Measurements from ENCODE around the gene RPL10A. TPM values are rescaled to one million over a fixed set of nuclear protein-coding genes. Genes with fewer than 3 reads are reported as not detected.

Gene RPL10A
- total RNA-seq, 1 donor from 2014 or later: 2,073 TPM

DNA sequence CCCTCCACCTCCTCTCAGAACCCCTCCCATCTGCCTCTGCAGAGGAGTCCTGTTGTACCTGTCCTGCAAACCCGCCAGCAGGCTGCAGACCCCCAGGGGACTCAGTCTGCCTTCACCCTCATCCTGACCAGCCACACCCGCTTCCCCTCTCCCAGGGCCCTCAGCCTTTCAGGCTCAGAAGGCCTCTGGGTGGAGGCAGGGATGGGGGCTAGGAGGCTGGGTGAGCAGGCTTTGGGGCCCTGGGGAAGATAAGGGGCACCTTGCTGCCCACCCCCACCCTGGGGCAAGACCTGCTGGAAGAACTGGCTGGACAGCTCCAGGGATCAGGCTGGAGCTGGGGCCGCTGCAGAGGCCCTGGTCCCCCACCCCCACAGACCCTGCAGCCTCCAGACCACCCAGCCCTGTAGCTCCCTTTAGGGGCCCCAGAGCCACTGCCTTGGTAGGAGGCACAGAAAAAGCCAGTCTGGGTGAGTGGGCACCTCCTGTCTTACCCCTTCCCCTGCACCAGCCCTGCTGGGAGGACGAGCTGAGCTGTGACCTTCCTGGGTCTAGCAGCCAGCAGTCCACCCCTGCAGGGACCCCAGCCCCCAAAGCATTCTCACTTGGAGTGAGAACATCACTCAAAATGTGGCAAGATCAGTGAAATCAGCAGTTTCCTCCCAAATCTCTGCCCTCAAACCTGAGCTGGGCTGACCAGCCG is 23.5 kb downstream of the RPL10A start:
- DNase-seq (ENCODE audit: low spot score): no peak

DNA sequence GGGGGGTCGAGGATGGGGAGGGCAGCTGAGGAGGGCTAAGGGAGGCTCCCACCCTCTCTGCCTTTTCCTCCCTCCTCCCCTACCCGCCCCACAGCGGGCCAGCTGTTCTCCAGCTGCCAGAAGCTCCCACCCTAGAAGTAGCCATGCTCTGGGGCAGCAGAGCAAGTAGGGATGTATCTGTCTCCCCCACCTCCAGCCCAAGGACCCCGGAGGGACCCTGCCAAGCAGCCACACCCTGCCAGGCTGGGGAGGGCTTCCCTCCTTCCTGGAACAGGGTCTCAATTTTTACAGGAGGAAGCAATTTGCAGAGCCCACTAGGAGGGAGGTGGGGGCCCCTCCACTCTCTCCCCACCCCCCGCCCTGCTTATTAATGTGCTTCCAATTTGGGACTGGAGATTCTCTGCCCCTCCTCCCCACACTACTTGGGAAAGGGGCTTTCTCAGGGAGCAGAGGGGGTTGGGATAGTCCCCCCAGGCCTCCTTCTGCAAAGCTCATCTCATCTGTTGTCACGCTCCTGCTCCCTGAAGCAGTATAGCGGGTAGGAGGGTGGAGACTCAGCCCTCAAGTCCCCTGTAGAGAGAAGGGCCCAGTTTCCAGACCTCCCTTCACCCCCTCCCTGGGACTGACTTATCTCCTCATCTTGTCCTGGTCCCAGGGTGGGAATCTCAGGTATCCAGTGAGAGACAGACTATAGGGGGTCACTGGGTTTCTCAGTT is 24.2 kb downstream of the RPL10A start:
- no peak for DNase-seq (ENCODE audit: low spot score)

DNA sequence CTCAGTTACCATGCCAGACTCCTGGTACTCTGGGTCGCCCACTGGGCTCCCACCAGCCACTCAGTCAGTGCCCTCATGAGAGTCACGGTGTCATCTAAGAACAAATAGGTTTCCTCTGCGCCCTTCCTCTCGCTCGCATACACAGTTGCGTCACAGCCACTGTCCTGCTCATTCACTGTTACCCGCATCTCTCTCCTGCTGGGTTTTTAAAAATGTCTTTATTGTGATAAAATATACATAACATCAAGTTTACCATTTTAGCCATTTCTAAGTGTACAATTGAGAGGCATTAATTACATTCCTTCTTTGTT is 24.7 kb downstream of the RPL10A start:
- DNase-seq (ENCODE audit: low spot score): no peak

GRCh38 chr6:35493307-35493983 is 25.2 kb downstream of the RPL10A start:
- no peak for DNase-seq (ENCODE audit: low spot score)

- no peak for DNase-seq (ENCODE audit: low spot score)
These were observed 26.0 kb downstream of the RPL10A start for GRCh38 chr6:35494161-35494563.

- no peak for DNase-seq (ENCODE audit: low spot score)
These were observed 27.2 kb downstream of the RPL10A start for GRCh38 chr6:35495258-35496035.

GRCh38 chr6:35496036-35496840 is 28.0 kb downstream of the RPL10A start:
- DNase-seq (ENCODE audit: low spot score): peak; percentile 76

DNA sequence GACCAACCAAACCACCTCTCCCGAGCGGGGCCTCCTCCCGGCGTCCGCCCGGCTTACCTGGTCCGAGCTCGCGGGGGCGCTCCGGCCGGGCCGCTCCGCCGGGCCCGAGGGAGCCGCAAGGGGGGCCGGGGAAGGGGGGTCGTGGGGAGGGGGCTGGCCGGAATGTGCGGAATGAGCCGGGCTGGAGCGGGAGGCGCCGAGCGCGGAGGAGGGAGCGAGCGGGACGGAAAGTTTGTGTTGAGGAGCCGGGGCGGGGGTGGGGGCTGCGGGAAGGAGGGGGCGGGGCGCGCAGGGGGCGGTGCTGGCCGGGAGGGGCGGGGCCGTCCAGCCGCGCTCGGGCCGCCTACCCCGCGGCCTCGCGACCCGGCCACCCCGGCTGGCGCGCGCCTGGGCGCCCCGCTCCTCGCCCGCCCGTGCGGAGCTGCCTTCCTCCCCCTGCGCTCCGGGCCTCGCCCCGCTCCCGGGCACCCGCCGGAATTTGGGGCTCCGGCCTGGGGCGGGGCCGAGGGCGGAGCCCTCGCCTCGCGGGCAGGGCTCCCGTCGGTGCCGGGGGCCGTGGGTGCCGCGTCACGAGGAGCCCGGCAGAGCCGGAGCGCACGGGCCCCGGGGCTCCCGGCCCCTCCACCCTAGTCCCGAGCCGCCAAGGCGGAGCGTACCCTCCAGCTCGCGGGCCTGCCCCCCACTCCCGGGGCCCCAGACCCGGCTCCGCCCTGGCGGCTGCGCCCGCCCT is 28.8 kb downstream of the RPL10A start, which contains the start of gene TEAD3:
Gene TEAD3, minus strand, starts transcription at position 239 of the 730 bp plus-strand sequence.
- DNase-seq (ENCODE audit: low spot score): peak; percentile 82

- peak; percentile 85 for DNase-seq (ENCODE audit: low spot score)
These were observed 29.6 kb downstream of the RPL10A start for GRCh38 chr6:35497571-35498421.

- DNase-seq (ENCODE audit: low spot score): no peak
These were observed 30.3 kb downstream of the RPL10A start for GRCh38 chr6:35498422-35499067.

DNA sequence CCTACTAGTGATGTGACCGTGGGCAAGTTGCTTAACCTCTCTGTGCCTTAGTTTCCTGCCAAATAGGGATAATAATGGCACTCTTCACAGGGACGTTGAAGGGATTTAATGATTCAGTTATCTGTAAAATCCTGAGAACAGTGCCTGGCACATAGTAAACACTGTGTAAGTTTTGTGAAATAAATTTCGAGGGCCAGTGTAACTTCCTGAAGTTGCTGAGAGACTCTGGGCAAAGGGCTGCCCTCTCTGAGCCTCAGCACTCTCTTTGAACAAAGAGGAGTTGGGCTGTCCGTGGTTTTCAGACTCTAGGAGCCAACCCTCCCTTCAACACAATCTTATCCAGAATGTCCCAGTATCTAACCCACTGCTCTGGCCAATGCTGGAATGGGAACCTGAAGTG is 31.2 kb downstream of the RPL10A start:
- no peak for DNase-seq (ENCODE audit: low spot score)

GRCh38 chr6:35500782-35501181 is 32.6 kb downstream of the RPL10A start:
- DNase-seq (ENCODE audit: low spot score): no peak

- DNase-seq (ENCODE audit: low spot score): no peak
These were observed 33.6 kb downstream of the RPL10A start for GRCh38 chr6:35501784-35502183.

DNA sequence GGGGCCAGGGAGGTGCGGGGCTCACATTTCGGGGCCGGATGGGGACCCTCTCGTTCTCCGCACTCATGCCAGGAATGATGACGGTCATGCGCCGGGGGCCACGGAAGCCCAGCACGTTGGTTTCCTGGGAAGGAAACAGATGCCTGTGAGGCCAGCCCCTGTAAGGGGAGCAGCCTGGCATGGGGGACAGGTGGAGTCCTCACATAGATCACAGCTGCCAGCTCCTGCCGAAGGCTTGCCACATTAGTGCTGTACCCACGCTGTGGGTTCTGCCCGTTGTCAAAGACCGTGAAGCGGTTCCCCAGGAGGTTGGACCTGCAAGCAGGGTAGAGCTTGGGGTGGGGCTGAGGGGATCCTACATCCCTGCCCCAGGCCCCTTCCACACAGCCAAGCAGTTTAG is 35.3 kb downstream of the RPL10A start:
- no peak for DNase-seq (ENCODE audit: low spot score)

DNA sequence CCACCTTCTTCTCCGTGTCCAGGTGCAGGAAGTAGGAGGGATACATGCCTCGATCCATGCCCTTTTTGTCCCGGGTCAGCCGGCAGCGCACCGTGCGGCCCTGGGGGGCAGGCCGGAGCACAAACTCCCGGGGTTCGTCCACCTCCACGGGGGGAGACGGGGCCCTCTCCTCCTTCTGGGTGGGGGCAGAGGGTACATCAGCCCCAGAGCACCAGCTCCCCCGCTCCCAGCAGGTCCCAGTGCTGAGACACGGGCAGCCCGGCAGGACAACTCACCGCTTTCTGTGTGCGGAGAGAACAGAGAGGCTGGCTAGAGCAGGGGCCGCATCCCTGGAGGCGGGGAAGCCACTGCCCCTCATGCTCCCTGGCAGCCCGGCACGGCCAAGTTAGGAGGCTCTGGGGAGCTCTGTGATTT is 37.8 kb downstream of the RPL10A start:
- DNase-seq (ENCODE audit: low spot score): no peak

GRCh38 chr6:35506536-35506935 is 38.3 kb downstream of the RPL10A start:
- no peak for DNase-seq (ENCODE audit: low spot score)

- no peak for DNase-seq (ENCODE audit: low spot score)
These were observed 39.0 kb downstream of the RPL10A start for GRCh38 chr6:35507221-35507620.

GRCh38 chr6:35508027-35508426 is 39.8 kb downstream of the RPL10A start:
- DNase-seq (ENCODE audit: low spot score): no peak

GRCh38 chr6:35508542-35508941 is 40.3 kb downstream of the RPL10A start:
- DNase-seq (ENCODE audit: low spot score): no peak

Measured in ureter (tissue), 1 donor.